CD4-positive, alpha-beta T cell treated with Interferon alpha-2 for 1 hour (primary cell): ENCODE results near the gene TM9SF1.

ENCODE experiments used
- DNase-seq, 2 donors: peaks; one replicate each; pipeline ENCODE4 v3.0.0-alpha.2; 2020 to 2022

Gene TM9SF1

DNA sequence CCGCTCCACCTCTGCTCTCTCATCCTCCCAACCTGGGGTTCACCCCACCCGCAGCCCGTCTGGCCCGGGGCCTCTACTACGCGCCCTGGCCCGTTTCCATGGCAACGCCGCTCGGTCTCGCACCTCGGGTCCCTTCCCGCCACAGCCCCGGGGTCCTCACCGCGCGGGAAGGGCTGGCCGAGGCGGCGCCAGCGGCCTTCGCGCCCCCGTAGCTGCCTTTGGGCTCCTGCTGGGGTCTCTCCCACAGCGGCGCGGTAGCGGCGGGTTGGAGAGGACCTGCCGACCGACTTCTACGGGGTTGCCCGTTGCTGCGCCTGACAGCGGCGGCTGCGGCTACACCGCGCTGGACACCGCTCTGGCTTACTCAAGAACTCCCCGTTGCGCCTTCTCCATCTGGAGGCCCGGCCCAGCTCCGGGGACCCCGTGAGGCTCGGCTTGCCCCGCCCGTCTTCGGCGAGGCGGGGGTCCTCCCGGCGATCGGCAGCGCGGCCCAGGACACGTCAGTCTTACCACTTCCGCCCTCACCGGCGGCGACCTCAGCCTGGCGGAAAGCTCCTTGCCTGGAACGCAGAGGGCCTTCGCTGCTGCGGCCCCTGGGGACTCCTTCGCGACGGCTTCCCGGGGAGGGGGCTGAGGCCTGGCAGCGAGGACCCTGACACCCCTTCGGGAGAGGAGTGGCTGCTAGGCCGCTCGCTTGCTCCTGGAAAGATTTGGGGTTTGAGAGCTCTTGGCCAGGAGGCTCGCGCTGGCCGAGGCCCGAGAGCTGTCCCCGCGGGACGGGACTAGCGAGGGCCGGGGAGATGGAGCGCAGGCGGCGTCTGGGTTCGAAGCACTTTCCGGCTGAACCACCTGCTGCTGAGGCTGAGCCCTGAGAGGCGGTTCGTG lies at the start of gene TM9SF1:
TM9SF1 (minus strand) TSS at position 256 of the 885 bp plus-strand sequence. CDS start 422 bp downstream, outside the sequence.
- DNase-seq = peak; percentile 91 to 92

DNA sequence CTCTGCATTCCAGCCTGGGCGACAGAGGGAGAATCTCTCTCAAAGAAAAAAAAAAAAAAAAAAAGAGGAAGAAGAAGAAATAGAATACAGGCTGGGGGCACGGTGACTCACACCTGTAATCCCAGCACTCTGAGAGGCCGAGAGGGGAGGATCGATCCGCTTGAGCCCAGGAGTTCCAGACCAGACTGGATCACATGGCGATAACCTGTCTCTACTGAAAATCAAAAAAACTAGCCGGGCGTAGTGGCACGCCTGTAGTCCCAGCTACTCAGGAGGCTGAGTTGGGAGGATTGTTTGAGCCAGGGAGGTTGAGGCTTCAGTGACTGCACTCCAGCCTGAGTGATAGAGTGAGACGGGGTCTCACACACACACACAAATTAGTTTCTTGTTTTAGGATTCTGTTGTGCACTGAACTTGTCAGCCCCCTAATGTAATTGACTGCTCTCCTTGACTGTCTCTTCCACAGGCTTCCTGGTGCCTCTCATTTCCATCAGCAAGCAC lies 48.1 kb upstream of the TM9SF1 start:
- DNase-seq = peak in 1 of 2 donors; percentile 38

- peak; percentile 95 for DNase-seq
These were observed 46.7 kb upstream of the TM9SF1 start for GRCh38 chr14:24241829-24242443.

GRCh38 chr14:24240110-24240918 lies 45.1 kb upstream of the TM9SF1 start:
- no peak for DNase-seq

DNA sequence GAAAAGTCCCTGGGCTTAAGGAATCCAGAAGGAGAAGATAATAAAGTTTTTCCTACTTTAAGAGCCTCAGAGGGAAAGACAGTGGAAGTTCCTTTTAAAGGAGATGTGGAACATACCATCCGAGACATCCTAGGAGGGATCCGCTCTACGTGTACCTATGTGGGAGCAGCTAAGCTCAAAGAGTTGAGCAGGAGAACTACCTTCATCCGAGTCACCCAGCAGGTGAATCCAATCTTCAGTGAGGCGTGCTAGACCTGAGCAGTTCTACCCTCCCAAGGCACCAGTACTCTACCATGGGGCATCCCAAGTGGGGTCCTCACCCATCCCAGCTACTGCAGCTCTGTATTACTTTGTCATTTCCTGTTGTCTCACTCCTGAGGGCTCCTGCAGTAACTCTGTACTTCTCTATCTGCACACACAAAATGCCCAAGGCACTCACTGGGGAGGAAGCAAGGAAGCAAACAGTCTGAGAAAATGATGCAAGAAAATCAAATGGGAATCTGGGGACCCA lies 43.3 kb upstream of the TM9SF1 start:
- no peak for DNase-seq

DNA sequence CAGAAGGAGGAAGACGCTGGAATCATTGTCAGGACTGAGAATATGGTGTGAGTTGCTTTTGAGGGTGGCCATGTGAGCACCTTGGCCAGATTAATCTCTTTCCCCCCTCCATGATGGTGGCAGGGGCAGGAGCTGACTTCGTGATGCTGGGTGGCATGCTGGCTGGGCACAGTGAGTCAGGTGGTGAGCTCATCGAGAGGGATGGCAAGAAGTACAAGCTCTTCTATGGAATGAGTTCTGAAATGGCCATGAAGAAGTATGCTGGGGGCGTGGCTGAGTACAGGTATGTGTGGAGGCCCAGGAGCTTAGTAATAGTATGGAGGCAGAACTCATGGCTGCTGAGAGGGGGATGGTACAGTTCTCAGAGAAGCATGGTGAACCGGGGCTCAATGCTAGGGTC lies 42.9 kb upstream of the TM9SF1 start:
- DNase-seq = no peak

- no peak for DNase-seq
These were observed 42.3 kb upstream of the TM9SF1 start for GRCh38 chr14:24237463-24237955.

GRCh38 chr14:24236689-24237462 lies 41.6 kb upstream of the TM9SF1 start:
- DNase-seq = no peak

DNA sequence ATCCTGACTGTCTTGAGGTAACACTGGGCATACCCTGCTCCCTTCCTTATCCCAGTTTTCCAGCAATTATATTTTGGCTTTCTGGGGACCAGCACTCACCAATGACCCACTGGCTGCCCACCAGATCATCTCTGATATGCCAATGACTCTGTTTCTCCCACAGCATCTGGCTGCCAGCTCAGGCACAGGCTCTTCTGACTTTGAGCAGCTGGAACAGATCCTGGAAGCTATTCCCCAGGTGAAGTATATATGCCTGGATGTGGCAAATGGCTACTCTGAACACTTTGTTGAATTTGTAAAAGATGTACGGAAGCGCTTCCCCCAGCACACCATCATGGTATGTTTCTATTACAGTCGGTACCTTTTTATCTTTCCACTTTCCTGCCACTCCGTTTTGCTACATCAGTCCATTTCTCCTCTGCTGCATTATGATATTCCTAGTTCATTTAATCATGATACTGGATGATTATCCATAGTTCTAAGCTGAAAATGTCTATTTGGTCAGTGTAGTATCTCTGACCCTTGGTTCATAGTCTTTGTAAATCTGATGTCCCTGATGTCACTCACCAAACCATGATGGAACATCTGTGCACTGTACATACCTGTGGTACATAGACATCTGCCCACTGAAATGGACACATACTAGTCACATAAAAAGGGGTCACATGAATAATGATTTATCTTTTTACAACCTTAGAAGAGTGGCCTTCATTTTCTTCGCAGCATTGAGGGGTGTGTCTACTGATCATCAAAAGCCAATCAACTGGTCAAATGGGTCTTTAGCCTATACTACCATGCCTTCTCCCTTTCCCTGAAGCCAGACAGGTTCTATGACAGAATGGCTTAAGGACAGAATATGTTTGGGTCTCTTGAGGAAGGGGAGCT lies 40.8 kb upstream of the TM9SF1 start:
- no peak for DNase-seq

DNA sequence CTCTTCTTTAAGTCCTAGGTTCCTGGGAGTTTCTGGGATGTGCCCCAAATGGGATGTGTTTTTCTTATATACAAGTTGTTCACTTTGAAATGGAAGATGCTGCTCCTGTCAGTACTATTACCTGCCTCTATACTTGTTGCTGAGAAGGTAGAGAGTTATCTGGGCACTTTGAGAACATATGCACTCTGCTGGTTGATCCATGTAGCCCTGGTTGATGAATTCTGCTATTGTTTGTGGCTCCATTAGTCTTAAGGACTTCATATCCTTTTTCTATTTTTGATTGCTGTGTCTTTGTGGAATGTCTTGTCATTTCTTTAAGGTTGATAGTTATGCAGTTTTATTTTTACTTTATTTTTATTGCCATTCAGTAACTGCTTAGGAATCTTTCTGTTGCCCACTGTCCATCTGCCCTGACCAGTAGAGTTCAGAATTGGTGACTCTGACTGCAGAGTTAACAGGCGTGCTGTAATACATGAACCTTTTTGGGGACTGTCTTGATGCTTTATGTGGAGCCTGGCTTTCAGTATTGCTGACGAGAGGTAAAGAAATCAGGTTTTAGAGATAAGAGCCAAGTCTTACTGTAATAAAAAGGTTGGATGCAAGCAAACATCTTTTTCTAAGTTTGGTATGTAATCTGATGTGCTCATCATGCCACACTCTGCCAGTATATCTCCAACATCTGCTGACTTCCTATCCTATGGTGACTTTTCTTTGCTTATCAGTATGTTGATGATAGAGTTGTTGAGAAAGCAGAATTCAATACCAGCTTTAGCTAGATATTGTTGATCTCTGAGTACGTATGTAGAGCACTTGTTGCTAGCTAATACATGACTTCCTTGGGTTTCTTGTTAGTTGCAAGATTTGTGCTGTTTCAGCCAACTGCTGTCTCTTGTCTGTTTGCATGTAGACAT lies 39.1 kb upstream of the TM9SF1 start:
- DNase-seq = no peak

DNA sequence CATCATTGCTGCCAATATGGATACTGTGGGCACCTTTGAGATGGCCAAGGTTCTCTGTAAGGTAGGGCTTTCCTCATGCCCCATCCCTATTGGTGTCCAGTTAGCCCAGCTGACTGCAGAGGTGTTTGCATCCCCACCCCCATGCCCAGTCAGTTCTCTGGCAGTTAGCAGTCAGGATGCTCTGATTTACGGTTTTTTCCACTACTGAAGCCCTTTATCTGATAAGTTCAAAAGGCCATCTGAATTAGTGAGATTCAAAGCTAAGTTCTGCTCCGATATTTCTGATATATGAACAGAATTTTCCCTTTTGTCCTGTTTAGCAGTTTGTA lies 38.3 kb upstream of the TM9SF1 start:
- no peak for DNase-seq

GRCh38 chr14:24232645-24233537 lies 37.6 kb upstream of the TM9SF1 start, which contains the start of gene GMPR2:
Gene GMPR2 (plus strand): TSS chr14:24232929. CDS start chr14:24233254, 325 bp downstream.
- DNase-seq = no peak

GRCh38 chr14:24232121-24232644 lies 36.9 kb upstream of the TM9SF1 start, which contains the start of gene NEDD8:
Gene NEDD8 (minus strand): TSS chr14:24232367. CDS start chr14:24232267, 100 bp downstream.
- DNase-seq = peak; percentile 90

DNA sequence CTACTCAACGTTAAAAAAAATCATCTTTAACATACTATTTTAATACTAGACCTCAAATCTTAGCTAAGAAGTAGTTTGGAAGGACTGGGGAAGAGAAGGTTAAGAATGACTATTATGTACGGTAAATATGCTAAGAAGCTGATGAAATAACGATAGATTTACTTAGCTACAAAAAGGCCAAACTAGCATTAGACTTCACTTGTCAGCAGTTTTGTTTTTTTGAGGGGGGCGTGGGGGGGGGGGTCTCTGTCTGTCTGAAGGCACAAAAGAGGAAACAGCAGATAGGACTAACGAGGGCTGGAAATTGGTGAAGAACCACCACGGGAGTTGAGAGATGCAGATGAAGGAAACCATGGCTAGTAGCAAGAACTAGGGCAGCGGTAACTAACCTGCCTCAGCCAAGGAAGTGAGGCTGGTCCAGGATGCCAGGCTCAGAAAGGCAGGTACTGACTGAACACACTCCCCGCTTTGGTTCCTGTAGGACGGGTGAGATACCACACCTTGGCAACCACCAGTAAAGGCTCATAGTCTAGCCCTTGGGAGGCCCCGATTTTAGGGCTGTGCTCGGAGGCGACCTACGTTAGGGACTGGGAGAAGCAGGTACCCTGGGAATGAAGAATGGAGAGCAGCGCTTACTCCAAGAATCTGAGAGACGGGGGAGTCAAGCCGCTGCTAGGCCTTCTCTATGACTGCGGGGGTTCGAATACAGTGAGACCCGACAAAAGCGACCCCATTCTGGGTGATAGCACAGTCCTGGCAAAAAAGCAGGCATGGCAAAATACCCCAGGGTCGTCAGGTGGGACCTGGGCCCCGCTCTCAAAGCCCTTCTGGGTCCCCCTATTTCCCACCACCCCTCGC lies 36.3 kb upstream of the TM9SF1 start:
- peak in 1 of 2 donors; percentile 37 for DNase-seq

- no peak for DNase-seq
These were observed 33.7 kb upstream of the TM9SF1 start for GRCh38 chr14:24228902-24229301.

- DNase-seq = no peak
These were observed 31.2 kb upstream of the TM9SF1 start for GRCh38 chr14:24226473-24226872.

DNA sequence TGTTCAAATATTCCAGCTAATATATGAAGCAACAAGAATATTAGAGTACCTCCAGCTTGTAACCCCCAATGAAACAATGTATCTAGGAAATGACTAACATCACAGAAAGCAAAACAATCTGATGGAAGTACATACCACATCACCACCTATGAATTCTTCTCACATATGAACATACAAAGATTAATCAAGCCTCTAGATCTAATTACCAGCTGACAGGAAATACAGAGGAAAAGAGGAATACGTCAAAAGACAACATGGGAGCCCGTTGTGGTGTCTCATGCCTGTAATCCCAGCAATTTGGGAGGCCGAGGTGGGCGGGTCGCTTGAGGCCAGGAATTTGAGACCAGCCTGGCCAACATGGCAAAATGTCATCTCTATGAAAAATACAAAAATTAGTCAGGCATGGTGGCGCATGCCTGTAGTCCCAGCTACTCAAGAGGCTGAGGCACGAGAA lies 29.4 kb upstream of the TM9SF1 start:
- DNase-seq = no peak
